ENCODE results near the gene NFKB2.

GRCh38 chr10:102405632-102406031, 10.1 kb downstream of the NFKB2 start:
- TF ChIP-seq ZNF274 (IDR thresholded peaks at IDR 0.05; ENCODE audit: low read depth, low read length) (no peak), YY1 (IDR thresholded peaks at IDR 0.05; ENCODE audit: insufficient read depth, insufficient read length) (no peak)
